NCI-H345 treated with DMSO at 0.1 percent for 48 hours (cell line): Measurements from ENCODE around the gene DNAH8.
"Not testable (repeated sequence)": the region's sequence is repeated elsewhere in the genome, so short reads cannot be mapped to it uniquely, and the experiment has no call there.

Experiments used
- DNase-seq: peaks from one replicate; lab custom pipeline; 2025; ENCODE audit not compliant: unreplicated experiment; lab: John Stamatoyannopoulos, UW

The DNAH8 gene

DNA sequence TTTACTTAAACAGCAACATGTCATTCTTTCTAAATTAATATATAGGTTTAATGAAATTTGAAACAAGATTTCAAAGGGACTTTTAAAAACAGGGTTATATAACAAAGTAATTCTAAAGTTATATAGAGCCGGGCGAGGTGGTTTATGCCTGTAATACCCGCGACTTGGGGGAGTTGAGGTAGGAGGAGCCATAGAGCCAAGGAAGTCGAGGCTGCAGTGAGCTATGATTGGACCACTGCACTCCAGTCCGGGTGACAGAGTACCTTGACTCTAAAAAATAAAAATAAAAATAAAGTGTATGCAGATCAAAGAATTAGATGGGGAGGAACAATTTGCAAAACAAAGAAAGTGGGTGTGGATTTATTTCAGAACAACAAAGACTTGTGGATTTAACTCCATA is 182.4 kb downstream of the DNAH8 start:
- DNase-seq: no peak

GRCh38 chr6:38901802-38902522 is 186.9 kb downstream of the DNAH8 start:
- no peak for DNase-seq

DNA sequence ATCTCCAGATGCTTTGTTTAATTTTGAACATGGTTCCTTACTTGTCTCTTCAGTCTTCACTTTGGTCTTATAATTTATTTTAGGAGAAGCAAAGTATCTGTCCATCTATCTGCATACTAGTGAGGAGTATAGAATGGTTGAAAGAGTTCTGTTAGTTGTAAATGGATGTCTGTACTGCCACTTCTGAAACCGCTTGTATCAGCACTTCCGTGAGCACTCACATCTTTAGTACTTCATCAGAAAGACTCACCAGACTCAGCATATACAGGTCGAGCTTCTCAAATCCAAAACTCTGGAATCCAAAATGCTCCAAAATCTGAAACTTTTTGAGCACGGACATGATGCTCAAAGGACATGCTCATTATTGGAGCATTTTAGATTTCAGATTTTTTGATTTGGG is 191.5 kb downstream of the DNAH8 start:
- DNase-seq: no peak

GRCh38 chr6:38907264-38907663 is 192.2 kb downstream of the DNAH8 start:
- DNase-seq: no peak

DNA sequence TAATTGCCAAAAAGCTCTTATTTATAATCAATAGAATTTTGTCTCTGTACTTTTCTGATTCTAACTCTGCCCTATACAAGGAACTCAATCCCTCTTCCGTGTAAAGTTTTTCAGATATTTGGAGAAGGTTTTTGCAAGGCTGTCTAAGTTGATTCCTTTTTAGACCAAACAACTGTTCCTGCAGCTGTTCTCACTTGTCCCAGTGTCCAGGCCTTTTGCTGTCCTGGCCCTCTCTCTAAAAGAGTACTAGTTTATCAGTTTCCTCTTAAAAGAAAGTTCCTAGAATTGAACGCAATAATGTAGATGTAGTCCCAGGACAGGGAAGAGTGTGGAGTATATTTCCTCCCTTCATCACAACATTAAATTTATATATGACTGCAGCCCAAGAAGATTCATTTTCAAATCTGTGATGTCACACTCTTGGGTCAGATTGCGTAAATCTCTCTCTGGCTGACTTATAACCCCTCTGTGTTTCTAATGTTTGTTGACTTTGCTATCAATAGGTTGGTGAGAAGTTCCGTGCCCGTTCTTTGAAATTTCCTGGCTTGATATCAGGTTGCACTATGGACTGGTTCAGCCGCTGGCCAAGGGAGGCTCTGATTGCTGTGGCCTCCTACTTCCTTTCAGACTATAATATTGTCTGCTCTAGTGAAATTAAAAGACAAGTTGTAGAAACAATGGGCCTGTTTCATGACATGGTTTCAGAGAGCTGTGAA is 194.1 kb downstream of the DNAH8 start:
- DNase-seq: peak; percentile 14

GRCh38 chr6:38910207-38910606 is 195.1 kb downstream of the DNAH8 start:
- DNase-seq: no peak

DNA sequence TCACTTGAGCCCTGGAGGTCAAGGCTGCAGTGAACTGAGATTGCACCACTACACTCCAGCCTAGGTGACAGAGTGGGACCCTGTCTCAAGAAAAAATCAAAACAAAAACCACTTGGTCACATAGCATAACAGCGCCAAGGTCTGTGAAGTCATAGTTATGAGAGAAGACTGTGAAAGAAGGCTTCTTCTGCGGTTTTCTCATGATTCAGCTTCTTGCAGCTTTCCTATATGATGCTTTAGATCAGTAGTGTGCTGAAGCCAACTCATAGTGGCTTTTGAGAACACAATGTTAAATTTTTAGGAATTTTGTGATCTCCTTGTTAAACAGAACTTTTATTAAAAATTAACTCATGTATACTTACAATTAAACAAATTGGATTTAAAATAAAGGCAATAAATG is 197.3 kb downstream of the DNAH8 start:
- no peak for DNase-seq

GRCh38 chr6:38915205-38915925 is 200.3 kb downstream of the DNAH8 start:
- DNase-seq: no peak

- not testable (repeated sequence) for DNase-seq
Measured at GRCh38 chr6:38921540-38921939, 206.4 kb downstream of the DNAH8 start.

DNA sequence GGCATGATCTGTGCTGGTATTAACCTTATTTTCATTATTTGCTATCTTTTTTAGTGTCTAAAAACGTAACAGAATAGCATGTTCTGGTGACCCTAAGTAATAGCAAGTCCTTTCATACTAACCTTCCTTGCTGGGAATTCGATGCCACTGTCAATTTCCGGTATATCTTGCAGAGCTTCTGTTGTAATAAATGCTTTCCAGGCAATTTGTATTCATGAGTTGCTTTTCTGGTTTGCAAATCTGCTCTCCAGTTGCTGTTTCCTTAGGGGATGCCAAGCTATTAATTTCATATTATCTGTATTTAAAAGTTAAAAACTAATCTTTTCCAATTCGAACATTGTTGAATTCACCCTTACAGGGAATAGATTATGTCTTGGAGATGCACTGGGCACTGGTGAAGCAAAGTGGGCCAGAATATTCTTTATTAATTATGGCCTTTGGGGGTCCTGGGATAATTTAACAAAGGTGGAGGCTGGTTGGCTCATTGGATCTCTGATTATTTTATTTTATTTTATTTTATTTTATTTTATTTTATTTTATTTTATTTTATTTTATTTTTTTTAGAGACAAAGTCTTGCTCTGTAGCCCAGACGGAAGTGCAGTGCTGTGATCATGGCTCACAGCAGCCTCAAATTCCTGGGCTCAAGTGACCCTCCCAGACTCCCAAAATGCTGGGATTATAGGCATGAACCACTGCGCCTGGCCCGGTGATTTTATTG is 209.8 kb downstream of the DNAH8 start:
- DNase-seq: no peak

DNA sequence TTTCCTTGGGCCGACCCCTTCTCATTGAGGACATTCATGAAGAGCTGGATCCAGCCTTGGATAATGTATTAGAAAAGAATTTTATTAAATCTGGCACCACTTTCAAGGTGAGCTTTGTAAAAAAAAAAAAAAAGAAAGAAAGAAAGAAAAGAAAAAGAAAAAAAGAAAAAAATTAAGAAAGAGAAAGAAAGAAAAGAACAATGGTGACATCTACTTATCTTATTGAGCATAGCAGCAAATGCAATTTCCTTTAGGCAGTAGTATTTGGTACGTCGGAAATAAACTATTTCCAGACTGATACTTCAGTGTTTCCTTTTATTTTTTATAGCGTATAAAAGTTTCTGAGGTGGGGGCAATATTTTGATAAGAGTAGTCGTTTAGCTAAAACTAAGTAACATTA is 214.4 kb downstream of the DNAH8 start:
- no peak for DNase-seq

DNA sequence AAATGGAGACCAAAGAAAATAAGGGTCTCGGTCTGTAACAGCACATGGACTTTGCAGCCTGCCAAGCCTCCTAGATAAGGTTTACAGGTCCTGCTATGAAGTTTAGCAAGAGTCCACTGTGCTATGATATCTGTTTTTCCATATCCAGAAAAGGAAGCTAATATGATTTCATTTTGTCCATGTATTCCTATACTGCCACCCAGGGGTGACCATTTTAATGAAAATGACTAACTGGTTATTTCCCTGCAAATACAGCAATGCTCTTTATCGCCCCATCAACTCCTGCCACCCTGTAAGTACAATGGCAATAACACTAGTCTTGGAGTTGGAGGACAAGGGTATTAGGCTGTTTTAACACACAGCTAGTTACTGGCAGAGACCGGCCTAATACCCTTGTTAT is 218.3 kb downstream of the DNAH8 start:
- DNase-seq: no peak

DNA sequence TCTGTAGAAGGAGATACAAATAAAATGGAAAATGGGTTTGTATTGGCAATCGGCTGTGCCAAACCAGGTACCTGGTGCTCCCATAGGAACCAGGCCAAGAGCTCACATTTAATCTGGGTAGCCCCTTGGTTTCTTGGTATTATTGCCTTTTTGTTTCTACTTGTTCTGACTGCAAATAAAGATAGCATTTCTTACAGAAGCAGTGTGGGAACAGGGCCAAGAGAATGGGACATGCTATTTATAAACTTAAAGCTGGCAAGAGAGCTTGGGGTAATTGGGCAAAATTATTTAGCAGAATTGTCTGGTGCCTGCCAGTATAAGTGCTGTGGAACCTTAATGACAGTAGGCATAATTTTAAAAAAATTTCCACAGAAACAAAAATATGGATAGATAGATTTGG is 219.9 kb downstream of the DNAH8 start:
- no peak for DNase-seq

DNA sequence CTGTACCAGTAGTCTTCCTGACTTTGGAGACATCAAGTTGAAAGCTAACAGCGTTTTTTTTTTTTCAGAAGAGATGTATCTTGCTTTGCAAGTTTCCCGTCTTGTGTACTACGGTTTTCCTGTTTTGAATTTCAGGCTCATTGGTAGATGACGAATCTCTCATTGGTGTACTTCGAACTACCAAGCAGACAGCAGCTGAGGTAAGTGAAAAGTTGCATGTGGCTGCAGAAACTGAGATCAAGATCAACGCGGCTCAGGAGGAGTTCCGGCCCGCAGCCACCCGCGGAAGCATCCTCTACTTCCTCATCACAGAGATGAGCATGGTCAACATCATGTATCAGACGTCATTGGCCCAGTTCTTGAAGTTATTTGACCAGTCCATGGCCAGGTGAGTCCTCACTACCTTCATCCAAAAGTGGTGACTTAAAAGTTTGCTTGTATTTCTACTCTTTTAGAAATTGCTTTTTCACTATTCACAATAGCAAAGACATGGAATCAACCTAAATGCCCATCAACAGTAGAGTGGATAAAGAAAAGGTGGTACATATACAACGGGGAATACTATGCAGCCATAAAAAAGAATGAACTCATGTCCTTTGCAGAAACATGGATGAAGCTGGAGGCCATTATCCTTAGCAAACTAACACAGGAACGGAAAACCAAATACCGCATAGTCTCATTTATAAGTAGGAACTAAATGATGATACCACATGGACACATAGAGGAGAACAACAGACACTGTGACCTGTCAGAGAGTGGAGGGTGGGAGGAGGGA is 222.9 kb downstream of the DNAH8 start:
- no peak for DNase-seq

- no peak for DNase-seq
Measured at GRCh38 chr6:38938741-38939140, 223.6 kb downstream of the DNAH8 start.

DNA sequence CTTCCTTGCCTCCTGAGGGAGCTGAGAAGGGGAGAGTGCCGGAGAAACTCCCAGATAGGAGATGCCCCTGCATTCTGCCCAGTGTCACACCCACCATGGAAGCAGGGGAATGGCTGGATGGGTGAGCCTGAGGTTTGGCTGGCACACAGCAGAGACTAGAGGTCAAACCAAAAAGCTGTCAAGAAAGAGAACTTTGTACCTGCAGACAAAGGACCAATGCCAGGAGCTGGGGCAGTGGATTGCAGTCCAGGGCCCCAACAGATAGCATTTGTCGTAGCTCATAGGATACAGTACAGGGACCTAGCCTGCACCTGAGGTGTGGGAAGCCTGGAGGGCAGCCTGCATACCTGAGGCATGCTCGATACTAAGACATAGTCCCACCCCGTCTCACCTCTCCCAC is 227.3 kb downstream of the DNAH8 start:
- DNase-seq: no peak

DNA sequence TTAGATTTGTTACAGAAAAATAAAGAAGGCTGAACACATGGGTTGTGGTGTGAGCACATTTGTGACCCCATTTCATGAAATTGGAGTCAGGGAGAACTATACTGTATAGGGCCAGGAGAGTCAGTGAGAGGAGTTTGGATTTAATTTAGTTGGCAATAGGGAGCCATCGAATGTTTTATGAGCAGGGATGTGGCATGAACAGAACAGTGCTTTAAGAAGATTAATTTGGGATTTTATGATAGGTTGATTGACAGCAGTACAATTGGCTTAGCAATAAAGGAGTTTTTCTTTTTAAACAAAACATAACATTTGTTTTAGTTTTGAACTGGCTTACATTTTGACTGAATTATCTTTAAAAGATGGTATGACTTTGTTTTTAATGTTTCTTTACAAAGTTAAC is 227.9 kb downstream of the DNAH8 start:
- no peak for DNase-seq

- DNase-seq: peak; percentile 39
Measured at GRCh38 chr6:38943964-38944363, 228.9 kb downstream of the DNAH8 start.

DNA sequence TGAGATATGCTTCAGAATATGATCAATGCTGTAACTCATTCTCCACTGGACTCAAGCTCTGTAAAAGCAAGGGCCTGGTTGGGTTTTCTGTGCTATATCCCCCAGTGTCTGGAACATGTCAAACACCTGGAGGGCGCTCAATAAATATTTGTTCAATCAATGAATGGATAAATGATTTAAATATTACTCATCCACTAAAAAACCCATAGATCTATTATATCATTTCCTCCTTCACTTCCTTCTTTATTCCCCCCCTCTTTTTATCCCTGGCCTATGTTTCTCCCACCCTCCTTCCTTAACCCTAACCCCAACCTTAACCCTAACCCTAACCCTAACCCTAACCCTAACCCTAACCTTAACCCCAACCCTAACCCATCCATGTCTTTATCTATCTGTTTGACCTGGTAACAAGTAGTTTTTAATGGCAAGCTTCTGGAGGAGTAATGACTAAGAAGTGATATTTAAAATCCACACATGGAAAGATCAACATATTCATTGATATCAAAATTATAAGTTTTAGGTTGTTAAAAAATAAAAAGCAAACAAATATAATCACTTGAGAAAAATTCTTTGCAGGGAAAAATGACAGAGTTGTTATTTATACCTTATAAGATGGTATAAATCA is 229.7 kb downstream of the DNAH8 start:
- DNase-seq: no peak

DNA sequence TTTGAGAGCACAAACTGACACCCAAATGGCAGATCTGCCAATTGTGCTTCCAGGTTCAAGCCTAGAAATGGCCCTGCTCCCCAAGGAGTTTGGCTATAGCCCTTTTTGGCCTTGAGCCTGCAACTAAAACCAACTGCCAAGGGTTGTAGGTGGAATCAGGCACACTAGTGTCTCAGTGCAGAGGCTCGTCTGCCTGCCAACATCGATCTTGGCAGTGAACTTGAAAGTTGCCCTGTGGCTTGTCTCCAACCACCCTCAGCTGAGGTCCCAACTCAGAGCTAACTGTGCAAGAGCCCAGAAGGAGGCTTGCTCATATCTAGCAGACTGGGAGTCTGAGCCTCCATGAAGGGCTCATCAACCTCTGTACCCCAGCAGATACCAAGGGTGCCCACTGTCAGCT is 240.8 kb downstream of the DNAH8 start:
- no peak for DNase-seq
